ENCODE results near the gene CA5A.

Gene CA5A

DNA sequence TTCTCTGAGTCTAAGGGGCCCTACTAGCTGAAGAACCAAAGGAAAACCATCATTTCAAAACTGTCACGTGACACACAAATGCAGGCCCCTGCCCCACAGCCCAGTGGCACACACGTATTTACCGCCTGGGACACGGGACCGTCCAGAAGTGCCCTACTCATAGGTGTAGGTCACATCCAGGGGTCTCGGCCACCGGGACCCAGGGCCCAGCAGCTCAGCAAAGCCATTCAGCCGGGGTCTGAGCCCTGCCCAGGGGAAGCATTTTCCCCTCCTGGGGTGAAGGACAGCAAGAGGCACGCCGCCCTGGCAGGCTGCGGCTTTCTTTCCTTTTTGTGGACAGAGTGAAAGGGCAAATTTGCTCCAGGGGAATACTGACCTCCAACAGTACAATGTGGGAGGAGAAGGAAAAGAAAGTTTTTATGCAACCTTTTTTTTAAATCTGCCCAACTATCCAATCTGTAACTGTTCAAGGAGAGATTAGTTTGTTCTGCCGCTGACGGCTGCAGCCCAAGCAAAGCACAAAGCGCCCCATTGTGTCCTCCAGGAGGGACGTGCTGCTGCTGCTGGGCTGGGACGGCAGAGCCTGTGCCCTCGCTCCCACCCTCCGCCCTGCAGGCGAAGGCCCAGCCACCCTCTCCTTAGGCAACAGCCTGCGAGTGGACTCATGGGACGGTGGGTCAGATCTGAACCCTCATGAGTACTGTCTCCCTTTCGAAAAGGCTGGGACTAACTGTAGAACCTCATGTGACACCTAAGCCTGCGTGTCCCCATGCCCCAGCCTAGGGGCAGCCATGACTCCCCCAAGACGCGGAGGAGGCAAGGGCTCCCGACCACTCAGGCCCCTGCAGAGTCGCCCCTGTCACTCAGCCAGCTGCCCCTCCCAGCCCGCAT is 88.3 kb downstream of the CA5A start:
- no peak for DNase-seq

DNA sequence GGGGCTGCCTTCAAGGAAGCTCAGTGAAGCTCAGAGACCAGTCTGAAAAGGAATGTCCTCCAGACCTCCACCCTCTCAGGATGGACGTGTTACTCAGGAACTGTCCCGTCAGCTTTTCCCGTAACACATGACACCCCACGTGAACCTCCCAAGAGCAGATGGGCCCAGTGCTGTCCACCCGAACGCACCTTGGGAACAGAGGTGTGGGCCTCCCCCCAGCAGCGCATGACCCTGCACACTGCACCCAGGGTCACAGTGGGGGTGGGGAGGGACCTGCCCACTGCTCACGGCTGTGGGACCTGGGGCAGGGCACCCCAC is 88.9 kb downstream of the CA5A start:
- no peak for DNase-seq

DNA sequence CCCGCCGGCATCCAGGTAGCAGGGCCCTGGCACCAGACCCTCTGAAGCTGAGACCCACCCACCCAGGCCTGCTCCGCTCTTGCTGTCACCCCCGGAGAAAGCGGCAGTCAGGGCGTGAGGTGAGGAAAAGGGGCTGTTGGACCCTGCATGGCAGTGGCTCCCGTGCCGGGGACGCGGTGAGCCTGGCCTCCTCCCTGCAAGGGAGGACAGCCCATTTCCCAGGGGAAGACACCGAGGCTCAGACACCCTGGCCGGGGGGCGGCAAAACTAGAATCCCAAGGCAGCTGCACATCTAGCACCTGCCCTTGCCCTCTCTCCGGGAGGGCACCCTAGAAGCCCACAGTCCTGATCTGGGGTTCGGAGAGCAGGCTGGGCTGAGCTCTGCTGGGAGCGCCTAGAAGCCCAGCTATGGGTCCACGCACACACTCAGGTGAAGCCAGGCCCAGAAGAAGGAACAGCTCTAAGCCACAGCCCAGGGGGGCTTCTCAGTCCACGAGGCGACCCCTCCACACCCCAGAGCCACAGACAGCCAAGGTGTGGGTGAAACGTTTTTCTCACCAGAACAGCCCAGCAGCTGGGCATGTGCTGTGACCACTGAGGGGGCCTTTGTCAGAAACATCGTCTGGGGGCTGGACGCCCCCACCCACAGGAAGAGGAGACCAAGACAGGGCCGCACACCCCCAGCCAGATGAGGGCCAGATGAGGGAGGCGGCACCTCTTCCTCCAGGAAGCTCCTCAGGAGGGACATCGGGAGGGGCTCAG is 89.4 kb downstream of the CA5A start:
- DNase-seq = no peak

DNA sequence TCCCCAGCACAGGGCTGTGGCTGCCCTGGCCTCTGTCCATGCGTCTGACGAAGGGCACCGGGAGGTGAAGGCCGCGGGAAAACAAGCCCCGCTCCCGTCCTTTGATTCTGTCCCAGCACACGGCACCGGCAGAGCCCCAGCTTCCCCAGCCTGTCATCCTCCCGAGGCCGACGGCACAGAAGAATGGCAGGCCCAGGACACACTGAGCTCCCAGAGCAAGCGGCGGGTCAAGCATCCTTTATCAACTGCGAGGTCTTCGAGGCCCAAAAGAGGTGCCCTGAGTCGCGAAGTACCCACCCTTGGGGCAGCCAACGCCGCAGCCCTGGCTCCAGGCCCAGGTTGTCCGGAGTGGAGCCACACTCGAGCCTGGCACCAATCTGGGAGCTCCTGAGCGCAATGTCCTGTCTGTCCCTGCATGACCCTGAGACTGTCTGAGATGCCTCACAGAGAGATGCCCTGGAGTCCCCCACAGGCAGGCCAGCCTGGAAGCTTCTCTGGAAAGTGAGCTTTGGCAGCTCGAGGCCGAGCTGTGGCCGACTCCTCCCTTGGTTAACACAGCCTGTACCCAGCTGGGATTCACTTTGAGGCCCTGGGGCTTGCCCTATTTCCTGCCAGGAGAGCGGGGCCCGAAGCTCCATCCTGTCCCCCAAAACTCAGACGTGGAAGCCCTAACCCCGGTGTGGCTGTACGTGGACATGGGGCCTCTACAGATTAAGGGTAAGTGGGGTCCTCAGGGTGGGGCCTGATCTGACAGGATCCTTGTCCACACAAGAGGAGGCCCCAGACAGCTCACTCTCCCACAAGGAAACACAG is 90.3 kb downstream of the CA5A start:
- no peak for DNase-seq

DNA sequence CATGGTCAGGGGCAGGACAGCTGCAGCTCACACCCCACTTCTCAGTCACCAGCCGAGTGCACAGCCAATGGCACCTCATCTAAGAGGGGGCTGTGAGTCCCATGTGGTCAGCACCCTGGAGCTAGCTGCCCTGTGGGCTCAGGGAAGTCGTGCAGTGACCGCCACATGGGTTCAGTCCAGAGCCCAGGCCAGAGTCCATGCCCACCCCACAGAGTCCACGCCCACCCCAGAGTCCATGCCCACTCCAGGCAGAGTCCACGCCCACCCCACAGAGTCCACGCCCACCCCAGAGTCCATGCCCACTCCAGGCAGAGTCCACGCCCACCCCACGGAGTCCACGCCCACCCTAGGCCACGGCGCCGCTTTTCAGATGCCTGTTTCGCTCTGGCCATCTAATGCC is 91.1 kb downstream of the CA5A start:
- DNase-seq = no peak

DNA sequence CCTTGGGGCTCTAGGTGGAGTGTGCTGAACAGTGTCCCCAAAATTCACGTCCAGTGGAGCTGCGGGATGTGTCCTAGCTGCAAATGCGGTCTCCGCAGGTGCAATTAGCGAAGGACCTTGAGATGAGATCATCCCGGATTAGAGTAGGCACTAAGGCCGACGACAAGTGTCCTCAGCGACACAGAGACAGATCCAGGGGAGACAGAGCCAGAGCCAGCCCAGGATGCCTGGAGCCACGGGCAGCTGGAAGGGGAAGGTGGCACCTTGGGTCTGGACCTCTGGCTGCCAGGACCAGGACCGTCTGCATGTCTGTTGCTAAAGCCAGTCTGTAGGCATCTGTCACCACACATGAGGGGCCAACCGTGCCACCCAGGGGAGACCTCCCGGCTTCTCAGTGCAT is 91.5 kb downstream of the CA5A start:
- DNase-seq = no peak

DNA sequence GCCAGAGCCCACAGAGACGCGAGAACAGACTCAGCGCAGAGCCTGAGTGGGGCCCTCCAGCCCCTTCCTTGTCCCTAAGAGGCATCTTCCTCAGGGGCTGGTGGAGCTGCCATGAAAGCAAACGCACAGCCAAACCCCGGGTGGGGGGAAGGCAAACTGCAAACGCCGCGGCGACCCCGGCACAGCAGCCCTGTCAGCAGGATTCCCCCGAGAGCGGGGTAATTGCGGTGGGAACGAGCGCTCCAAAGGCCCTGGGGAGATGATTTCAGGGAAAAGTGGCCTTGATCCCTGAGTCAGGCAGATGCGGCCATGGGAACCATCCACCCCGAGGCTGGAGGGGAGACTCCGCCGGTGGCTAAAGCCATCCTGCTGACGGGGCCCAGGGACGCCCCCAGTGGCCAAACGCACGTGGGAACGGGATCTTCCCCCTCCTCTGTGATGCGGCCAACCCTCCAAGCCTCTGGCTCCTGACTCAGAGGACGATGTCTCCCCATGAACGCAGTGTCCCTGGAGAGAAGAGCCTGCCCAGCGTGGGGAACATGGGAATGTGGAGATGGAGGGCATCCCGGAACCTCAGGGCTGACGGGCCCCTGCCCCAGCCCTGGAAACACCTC is 92.1 kb downstream of the CA5A start:
- no peak for DNase-seq

DNA sequence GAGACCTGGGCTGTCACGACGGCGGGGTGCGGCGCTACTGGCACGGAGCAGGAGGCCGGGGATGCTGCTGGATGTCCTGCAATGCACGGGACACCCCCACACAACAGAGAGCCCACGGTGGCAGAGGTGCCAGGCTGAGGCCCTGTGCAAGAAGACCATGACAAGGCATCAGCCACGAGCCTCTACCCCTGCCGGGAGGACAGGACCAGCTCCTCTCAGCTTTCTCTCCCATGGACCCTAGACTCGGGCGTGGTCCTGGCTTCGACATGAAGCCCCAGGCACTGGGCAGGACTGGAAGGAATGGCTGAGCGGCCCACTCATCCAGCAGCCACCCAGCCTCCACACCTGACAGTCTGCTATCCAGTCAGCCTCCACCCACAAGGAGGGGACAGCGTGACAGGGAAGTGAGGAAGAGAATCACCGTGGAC is 92.6 kb downstream of the CA5A start:
- DNase-seq = no peak

DNA sequence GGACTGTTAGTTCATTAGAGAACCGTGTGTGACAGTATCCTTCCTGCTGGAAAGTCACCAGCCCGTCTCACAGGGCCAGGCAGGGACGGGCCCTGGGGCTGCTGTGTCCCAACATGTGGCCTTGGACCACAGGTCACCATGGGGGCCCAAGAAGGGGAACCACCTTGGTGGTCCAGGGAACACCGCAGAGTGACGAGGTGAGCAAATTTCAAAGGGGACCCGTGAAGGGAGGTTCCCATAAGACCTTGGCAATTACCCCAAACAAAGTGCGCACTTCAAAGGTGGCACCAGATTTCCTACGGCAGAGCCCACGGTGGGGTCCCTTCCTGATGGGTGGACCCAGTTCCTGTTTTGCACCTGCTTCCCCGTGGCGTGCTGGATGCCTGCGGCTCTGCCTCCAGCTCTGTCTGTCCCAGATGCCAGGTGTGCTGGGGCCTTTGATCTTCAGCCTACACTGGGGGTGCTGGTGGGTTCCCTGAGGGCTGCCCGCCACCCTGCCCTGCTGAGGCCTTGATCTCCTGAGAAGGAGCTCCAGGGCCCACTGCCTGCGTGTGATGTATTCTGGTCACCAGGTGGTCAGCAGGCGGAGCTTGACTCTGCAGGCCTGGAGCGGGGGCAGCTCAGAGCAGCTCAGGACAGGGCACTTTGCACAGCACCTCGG is 94.0 kb downstream of the CA5A start:
- no peak for DNase-seq

DNA sequence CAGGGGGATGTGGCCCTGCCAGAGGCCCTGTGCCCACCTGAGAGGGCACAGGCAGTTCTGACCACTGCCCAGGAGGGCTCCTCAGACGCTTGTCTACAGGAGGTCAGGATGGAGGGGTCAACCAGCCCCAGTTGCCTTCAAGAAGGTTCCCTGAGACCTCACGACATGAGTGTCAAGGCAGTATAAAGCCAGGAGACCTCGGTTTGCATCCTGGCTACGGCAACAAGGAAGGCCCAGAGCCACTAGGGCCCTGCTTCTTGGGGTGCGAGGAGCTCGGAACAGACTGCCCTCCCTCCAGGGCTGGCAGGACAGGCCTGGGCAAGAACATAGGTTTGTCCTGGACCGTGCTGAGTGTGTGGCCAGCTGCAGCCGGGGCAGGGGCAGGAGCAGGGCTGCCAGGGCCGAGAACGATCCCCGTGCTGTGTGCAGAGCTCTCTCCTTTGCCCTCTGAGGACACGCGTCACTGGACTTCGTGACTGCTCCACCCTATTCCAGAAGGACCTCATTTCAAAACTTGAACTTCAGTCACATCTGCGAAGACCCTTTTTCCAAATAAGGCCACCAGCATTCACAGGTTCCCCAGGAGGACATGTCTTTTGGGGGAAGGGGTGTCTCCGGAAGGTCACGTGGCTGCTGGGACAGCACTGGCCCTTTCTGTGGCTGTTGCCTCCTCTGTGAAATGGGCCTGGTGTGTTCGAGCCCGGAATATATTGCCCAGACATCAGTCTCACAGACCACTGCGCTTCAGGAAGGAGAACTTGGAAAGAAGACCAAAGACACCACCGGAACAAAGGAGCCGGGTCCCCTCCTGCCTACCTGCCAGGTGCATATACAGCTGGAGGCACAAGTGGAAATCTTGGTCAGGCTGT is 94.8 kb downstream of the CA5A start:
- DNase-seq = no peak

DNA sequence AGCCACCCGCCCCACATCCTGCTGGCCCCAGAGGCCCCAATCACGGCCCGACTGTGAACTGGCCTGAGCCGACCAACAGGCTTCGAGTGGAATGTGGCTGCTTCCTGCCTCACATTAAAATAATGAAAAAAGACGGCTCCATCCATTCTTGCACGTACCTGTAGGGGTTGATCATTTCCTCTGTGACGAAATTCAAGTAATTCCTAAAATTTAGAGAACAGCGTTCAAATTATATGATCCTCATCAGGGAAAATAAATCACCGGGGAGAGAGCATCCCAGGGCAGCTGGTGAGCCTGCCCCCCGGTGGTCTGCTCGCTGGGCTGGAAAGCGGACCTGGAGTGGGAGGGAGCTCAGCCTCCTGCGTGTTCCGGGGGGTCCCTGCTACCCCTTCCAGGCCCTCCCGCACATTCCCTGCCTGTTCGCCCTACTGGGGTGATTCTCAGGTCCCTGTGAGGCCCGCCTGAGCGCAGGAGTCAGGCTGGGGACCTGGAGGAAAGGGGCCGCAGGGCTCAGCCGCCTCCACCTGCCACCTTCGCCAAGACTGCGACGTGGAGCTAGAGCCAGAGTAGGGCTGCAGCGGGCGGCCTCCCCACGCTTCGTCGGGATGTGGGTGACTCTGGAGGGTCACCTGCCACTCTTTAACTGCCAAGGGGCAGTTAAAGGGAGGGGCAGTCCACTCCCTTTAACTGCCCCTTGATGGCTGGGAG is 95.9 kb downstream of the CA5A start:
- DNase-seq = peak; percentile 64

DNA sequence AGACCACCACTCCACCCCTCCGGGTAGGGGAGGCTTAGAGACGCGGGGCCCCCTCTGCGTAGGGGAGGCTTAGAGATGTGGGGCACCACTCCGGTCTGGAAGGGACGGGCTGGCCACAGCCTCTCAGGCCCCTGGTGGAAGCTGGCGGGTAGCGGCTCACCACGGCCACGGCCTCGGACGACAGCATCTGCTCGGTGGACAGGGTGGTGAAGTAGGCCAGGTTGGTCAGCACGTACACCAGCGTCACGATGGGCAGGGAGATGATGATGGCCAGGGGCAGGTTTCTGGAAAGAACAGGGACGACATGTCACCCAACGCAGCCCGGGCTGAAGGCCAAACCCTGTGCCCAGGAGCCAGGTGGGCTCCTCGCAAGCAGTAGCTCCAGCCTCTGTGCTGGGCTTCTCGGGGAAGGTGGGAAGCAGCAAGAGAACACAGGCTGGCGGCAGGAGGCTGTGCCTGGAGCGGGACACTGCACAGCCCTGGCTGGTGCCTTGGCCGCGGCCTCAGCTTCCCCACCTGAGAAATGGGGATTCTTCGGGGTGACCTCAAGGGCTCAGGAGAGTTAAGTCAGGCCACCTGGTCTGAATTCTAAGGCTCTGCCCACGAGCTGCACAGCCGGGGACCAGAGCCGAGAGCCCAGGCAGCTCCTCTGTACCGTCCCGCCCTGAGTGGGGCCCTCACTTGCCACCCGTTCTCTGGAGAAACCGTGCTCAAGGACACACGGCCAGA is 96.6 kb downstream of the CA5A start:
- DNase-seq = no peak

DNA sequence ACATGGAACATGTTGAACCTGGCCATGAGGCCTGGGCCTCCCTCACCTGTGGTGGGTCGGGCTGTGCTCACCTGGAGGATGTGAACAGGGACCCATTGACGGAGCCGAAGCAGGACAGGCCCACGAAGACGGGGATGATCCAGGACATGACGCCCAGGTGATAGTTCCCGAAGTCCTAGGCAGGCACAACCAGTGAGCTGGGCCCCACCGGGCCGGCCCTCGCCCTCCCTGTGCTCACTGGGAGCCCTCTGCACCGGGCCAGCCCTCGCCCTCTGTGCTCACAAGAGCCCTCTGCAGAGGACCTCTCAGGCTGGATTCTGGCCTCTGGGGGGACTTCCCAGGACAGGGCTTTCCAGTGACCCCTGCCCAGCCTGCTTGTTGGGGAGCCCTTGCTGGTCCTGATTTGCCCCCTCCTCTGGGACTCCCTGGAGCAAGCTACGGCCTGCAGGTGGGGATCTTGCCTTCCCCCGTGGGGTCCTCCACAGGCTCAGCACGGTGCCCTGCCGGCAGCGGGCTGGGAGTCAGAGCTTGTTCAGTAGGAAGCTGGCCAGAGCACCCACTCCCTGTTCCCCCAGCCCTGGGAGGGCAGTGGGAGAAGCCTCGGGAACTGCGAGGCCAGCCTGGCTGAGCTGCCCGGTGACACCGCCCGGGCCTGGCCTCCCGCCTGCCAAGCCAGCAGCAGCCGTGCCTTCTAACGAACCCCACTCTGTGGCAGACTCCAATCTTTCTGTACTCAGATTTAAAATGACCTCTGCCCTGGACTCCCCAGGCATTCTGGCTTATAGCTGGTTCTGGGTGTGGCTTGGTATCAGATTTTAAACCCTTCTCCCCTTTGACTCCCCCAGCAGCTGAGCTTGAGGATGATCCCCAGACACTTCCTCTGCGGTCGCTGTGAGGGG is 97.4 kb downstream of the CA5A start:
- no peak for DNase-seq
